EL (cell line): ENCODE results near the gene TNKS1BP1.
"Not testable (repeated sequence)": the region's sequence is repeated elsewhere in the genome, so short reads cannot be mapped to it uniquely, and the experiment has no call there.

Experiments
- DNase-seq: peaks from one replicate; pipeline ENCODE4 v3.0.0-alpha.2; 2016

The TNKS1BP1 gene

DNA sequence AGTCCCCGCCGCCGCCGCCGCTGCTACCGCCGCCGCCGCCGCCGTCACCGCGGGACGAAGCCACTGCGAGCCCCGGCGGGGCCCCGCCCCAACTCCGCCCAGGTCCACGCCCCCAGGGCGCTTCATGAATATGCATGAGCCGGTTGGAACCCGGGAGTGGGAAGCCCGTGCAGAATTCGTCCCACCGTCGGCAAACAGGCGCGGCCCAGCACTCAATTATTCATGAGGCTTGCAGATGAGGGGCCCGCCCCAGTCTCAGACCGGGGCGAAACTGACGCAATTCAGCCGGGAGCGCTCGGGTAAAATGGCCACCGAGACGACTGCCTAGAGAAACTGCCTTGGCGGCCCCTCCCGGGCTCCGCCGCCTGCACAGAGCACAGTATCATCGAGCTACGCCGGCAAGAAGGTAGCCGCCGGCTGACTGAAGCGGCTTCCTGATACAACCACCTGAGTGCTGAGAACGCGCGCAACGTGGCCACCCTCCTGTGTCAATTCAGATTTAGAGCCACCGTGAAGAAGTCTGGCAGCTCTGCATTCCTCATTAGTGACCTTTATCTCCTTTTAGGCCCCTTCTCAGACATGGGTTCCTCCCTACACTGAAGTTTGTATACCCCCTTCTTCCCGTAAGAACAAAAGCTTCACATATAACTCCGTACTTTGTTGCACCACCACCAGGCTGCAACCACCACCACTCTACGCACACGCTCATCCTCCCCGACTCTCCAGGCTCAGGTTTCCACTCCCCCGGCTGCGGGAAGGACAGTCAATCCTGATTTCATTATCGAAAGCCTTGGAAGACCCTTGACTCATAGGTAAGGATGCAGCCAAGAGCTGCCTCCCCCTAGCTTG lies at the start of gene TNKS1BP1:
TNKS1BP1 (minus strand) TSS at position 67 of the 849 bp plus-strand sequence. CDS start 3,067 bp downstream, outside the sequence.
- peak; percentile 97 for DNase-seq

DNA sequence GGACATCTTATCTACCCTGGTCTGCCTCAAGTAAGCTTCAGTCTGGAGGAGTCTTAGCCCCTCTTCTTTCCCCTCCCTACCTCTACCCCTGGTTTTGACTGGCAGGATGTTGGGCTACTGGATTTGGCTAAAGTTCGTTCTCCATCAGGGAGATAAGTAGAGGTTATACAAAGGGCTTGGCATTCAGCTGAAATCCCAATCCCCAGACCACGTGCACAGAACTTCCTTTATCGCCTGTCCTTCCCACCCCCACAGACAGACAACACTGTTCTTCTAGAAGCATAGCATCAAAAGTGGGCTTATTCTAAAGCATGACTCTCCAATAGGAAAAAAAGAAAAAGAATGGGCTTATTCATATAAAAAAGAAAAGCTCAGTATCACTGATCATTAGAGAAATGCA lies 48.4 kb upstream of the TNKS1BP1 start:
- no peak for DNase-seq

GRCh38 chr11:57370941-57371340 lies 46.2 kb upstream of the TNKS1BP1 start:
- no peak for DNase-seq

DNA sequence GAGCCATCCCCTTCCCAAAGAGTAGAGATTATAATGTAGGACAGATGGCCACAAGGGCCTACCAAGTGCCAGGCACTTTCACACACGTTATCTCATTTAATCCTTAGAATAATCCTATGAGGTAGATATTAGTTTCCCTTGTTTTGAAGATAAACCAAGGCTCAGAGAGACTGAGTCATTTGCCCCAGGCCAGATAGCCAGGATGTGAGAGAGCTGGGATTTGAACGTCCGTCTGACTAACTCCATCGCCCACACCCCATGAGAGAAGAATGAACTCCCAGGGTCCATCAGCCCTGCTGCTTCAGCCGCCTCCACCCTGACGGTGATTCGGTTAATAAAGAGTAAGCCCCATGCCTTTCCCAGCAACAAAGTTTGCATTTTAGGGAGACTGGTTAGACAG lies 45.5 kb upstream of the TNKS1BP1 start:
- DNase-seq, result peak; percentile 91

DNA sequence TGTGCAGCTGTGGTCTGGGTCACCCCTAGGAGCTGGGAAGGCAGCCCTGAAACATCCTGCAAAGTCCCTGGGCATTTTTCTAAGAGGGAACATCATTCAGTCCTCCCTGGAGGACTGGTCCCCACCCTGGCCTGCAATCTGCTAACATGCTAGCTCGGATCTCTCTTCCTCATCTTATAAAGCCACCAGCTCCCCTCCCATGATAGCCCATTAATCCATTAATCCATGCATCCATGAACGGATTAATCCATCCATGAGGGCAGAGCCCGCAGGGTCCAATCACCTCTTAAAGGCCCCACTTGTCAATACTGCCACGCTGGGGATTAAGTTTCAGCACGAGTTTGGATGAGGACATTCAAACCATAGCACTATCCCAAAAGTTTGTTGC lies 44.1 kb upstream of the TNKS1BP1 start:
- DNase-seq, result no peak

- no peak for DNase-seq
Measured at GRCh38 chr11:57368106-57368844, 43.5 kb upstream of the TNKS1BP1 start.

- no peak for DNase-seq
Measured at GRCh38 chr11:57364851-57365660, 40.3 kb upstream of the TNKS1BP1 start.

DNA sequence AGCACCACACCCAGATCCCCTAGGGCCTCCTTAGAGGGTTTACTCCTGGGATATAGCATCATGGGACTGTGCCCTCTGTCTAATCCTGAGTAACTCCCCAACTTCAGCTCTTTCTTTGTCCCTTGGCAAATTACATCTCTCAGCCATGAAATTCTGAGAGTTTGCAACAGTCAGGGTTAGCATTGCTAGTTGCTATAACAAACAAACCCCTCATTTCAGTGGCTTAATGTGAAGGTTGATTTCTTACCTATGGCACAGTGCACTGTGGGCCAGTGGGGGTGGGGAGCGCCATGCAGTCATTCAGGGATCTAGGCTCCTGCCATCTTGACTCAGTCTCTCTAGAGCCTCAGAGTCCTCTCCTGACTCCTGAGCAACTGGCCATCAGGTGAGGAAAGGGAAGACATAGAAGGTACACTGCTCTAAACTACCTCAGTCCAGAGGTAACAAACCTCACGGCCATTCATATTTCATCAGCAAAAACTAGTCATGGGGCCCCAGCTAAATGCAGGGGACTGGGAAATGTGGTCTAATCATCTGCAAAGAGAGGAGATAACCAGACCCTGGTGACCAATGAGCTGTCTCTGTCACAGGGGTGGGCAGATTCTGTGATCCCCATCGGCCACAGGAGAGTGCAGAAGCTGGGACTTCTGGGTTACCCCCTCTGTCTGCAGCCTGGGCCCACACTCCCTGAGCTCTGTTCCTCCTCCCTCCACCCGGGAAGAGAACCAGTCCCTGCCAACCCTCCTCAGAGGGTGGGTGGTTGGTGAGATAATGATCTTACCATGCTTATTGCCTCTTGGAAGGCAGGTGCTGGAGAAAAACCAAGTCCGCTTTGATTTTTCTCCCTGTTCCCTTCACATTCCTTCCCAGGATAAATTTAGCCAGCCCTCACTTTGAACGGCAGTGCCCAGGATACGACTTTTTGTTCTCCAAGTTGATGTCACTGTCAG lies 38.7 kb upstream of the TNKS1BP1 start:
- DNase-seq, result no peak

GRCh38 chr11:57361926-57362325 lies 37.2 kb upstream of the TNKS1BP1 start:
- DNase-seq, result no peak

GRCh38 chr11:57361420-57361819 lies 36.7 kb upstream of the TNKS1BP1 start:
- DNase-seq, result not testable (repeated sequence)

DNA sequence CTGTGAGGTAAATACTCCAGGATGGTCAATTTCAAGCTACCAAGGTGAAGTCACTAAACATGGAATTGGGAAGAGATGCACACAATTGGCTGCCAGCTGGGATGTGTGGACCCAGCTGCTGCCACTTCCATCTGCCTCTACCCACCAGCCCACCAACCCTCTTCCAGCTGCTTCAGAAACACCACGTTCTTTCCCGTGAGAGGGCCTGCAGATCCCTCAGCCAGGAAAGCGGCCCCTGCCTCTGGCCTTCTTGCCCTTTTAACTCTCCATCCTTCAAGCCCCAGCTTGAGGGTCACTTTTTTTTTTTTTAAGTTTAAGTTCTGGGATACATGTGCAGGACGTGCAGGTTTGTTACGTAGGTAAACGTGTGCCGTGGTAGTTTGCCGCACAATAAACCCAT lies 36.2 kb upstream of the TNKS1BP1 start:
- DNase-seq, result no peak

- DNase-seq, result no peak
Measured at GRCh38 chr11:57359896-57360690, 35.3 kb upstream of the TNKS1BP1 start.

GRCh38 chr11:57359396-57359795 lies 34.6 kb upstream of the TNKS1BP1 start:
- DNase-seq, result no peak

- no peak for DNase-seq
Measured at GRCh38 chr11:57358991-57359390, 34.2 kb upstream of the TNKS1BP1 start.

DNA sequence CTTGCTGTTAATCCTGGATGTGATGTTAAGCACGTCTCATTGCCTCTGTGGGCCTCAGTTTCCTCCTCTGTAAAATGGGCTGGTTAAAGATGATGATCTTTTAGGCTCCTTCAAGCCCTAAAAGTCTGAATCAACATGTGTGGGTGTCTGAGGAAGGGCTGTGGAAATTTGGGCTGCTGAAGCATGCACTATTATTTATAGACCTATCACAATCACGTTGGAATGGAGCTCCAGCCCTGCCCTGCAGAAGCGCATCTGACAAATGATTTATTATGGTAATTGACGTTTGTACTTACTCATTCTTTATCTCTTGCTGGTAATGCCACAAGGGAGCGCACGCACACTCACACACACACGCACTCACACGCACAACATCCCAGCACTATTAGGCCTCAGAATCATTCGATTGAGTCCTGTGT lies 33.8 kb upstream of the TNKS1BP1 start:
- DNase-seq, result no peak

DNA sequence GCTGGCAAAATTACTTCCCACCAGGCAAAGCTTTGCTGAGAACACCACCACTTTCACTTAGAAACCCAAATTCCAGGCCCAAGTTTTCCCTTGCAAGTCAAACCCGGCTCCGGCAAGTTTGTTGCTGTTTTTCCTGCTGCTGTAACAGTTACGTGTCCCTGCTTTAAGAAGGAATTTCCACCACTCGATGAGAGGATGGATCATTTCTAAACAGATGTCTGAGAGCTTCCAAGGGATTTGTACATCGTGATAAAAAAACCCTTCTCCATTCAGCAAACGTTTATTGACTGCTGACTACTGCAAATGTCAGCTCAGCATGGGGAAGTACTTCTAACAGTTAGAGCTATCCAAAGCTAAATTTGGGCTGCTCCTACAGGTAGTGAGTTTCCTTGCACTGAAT lies 33.1 kb upstream of the TNKS1BP1 start:
- no peak for DNase-seq

DNA sequence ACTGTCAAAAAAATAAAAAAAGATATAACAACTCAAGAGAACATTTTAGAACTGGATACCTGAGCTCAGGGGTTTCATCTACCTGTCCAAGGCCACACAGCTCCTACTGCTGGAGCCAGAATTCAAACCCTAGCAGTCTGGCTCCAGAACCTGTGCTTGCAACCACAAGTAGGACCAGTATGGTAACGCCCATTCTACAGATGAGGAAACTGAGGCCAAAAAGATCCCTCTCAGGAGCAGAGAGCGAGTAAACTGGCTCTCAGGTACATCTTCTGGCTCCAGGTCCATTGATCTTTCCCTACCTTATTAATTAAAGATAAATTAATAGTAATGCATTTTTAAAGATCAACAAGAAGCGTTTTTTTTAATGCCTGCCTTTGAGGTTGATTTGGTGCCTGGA lies 32.6 kb upstream of the TNKS1BP1 start:
- DNase-seq, result no peak

DNA sequence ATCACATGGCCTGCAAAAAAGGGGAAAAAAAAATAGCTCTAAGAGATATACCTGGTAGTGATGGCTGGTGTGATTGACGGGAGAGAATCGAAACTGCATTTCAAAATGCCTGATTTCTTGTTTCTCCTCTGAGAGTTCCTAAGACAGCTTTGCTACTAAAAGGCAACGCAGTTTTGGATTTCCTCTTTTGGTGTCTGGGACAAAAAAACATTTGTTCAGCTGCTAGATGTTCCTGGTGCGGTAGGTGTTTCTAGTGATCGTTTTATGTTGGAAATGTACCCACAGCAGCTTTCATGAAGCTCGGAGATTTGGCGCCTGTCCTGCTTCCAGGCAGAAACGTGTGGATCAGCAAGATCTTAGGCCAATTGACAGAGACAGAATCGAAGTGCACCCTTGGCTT lies 31.5 kb upstream of the TNKS1BP1 start:
- DNase-seq, result no peak

DNA sequence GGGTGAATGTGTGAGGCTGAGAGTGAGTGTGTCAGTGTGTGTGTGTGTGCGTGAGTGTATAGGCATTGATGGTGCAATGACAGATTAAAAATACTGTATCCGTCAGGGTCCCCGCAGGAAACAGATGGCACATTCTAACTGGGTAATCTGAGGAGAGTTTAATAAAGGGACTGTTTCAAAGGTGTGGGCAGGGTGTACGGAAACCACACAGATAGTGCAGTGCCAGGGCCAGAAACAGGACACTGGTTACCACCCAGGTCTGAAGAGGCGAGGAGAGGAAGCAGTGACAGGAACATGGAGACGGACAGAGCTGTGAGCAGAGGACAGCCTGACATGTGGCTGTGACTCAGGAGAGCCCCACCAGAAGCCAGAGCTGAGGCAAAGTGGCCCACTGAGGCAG lies 29.9 kb upstream of the TNKS1BP1 start:
- no peak for DNase-seq

- DNase-seq, result no peak
Measured at GRCh38 chr11:57353852-57354251, 29.1 kb upstream of the TNKS1BP1 start.

DNA sequence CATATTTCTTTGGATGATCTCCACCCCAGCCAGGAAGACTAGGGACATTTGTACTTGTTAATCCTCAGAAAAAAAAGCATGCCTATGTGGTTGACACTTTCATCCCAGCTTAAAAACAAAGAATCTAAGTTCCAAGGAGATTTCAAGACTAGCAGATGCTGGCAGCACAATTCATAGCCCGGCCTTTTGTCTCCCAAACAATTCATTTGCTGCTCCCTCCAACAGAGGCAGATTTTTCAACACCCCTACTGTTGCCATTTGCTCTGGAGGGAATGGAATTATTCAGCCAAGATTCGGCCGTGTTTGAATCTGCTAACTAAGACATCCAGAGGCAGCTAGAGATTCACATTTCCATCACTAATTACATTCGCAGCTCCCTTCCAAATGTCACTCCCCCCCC lies 28.7 kb upstream of the TNKS1BP1 start:
- DNase-seq, result no peak
